ENCODE results near the gene HECW1.

The HECW1 gene

GRCh38 chr7:43384616-43385308 lies 272.3 kb downstream of the HECW1 start:
- Histone ChIP-seq H3K36me3 (no peaks in the 10 kb centered on the region), H3K27ac (no peak overlapping the region), H3K27me3 (no peaks in the 10 kb centered on the region), H3K4me3 (ENCODE audit: low read depth in 1 of 2, low read length in 1 of 2) (no peak overlapping the region), H3K4me1 (ENCODE audit: control insufficient read depth in 1 of 2, insufficient read depth in 1 of 2, low read depth in 1 of 2, low read length in 1 of 2) (no peaks in the 10 kb centered on the region), H3K9me3 (no peaks in the 10 kb centered on the region)
- TF ChIP-seq CTCF (IDR thresholded peaks at IDR 0.05): no peak

- no peaks in the 10 kb centered on the region for H3K27me3 ChIP-seq
- no peak for TF ChIP-seq CTCF (IDR thresholded peaks at IDR 0.05)
- no peaks in the 10 kb centered on the region for H3K9me3 ChIP-seq
- no peaks in the 10 kb centered on the region for H3K36me3 ChIP-seq
- H3K4me3 ChIP-seq (ENCODE audit: low read depth in 1 of 2, low read length in 1 of 2): no peak overlapping the region
- H3K4me1 ChIP-seq (ENCODE audit: control insufficient read depth in 1 of 2, insufficient read depth in 1 of 2, low read depth in 1 of 2, low read length in 1 of 2): no peaks in the 10 kb centered on the region
- no peak overlapping the region for H3K27ac ChIP-seq
Observed at GRCh38 chr7:43385309-43385680, 272.8 kb downstream of the HECW1 start.

- no peaks in the 10 kb centered on the region for H3K36me3 ChIP-seq
- no peaks in the 10 kb centered on the region for H3K4me1 ChIP-seq (ENCODE audit: control insufficient read depth in 1 of 2, insufficient read depth in 1 of 2, low read depth in 1 of 2, low read length in 1 of 2)
- no peaks in the 10 kb centered on the region for H3K27me3 ChIP-seq
- TF ChIP-seq CTCF (IDR thresholded peaks at IDR 0.05): no peak
- no peak overlapping the region for H3K27ac ChIP-seq
- no peaks in the 10 kb centered on the region for H3K9me3 ChIP-seq
- no peak overlapping the region for H3K4me3 ChIP-seq (ENCODE audit: low read depth in 1 of 2, low read length in 1 of 2)
Observed at GRCh38 chr7:43385856-43386255, 273.4 kb downstream of the HECW1 start.

- H3K27me3 ChIP-seq: no peaks in the 10 kb centered on the region
- H3K4me1 ChIP-seq (ENCODE audit: control insufficient read depth in 1 of 2, insufficient read depth in 1 of 2, low read depth in 1 of 2, low read length in 1 of 2): no peaks in the 10 kb centered on the region
- no peak for TF ChIP-seq CTCF (IDR thresholded peaks at IDR 0.05)
- no peak overlapping the region for H3K4me3 ChIP-seq (ENCODE audit: low read depth in 1 of 2, low read length in 1 of 2)
- H3K9me3 ChIP-seq: no peaks in the 10 kb centered on the region
- no peak overlapping the region for H3K27ac ChIP-seq
- no peaks in the 10 kb centered on the region for H3K36me3 ChIP-seq
Observed at GRCh38 chr7:43387932-43388331, 275.5 kb downstream of the HECW1 start.

- H3K4me1 ChIP-seq (ENCODE audit: control insufficient read depth in 1 of 2, insufficient read depth in 1 of 2, low read depth in 1 of 2, low read length in 1 of 2): no peaks in the 10 kb centered on the region
- no peak for TF ChIP-seq CTCF (IDR thresholded peaks at IDR 0.05)
- H3K27me3 ChIP-seq: no peaks in the 10 kb centered on the region
- H3K36me3 ChIP-seq: no peaks in the 10 kb centered on the region
- H3K27ac ChIP-seq: no peak overlapping the region
- H3K4me3 ChIP-seq (ENCODE audit: low read depth in 1 of 2, low read length in 1 of 2): no peak overlapping the region
- H3K9me3 ChIP-seq: no peaks in the 10 kb centered on the region
Observed at GRCh38 chr7:43390576-43390975, 278.1 kb downstream of the HECW1 start.
